Trophoblast cell (in vitro differentiated cells and primary cell): ENCODE measurements around the gene C3orf22.

Source experiments
- DNase-seq, 2 donors: peaks; one replicate each; pipeline ENCODE4 v3.0.0-alpha.2; 2016
- H2AFZ ChIP-seq: 2 replicates; pipeline ENCODE4 v1.6.1; 2013; ENCODE audit warnings: low read length, moderate library complexity, mild to moderate bottlenecking; ENCODE audit not compliant: insufficient read depth, poor library complexity
- H2AK5ac ChIP-seq: 2 replicates; pipeline ENCODE4 v1.6.1; 2013; ENCODE audit warnings: mild to moderate bottlenecking, low read length
- H2BK120ac ChIP-seq: 2 replicates; pipeline ENCODE4 v1.6.1; 2013; ENCODE audit warnings: low read length, mild to moderate bottlenecking, moderate library complexity; ENCODE audit not compliant: insufficient read depth, poor library complexity
- H2BK12ac ChIP-seq: 2 replicates; pipeline ENCODE4 v1.6.1; 2013; ENCODE audit warnings: mild to moderate bottlenecking, low read length, moderate library complexity
- H2BK5ac ChIP-seq: 2 replicates; pipeline ENCODE4 v1.6.1; 2013; ENCODE audit warnings: low read length, low read depth, moderate library complexity, mild to moderate bottlenecking; ENCODE audit not compliant: poor library complexity
- H3K14ac ChIP-seq: 2 replicates; pipeline ENCODE4 v1.6.1; 2013; ENCODE audit warnings: mild to moderate bottlenecking, low read length
- H3K18ac ChIP-seq: 2 replicates; pipeline ENCODE4 v1.6.1; 2013; ENCODE audit warnings: mild to moderate bottlenecking, low read length
- H3K23ac ChIP-seq: 2 replicates; pipeline ENCODE4 v1.6.1; 2013; ENCODE audit warnings: low read length
- H3K27ac ChIP-seq: 2 replicates; pipeline ENCODE4 v1.5.1; 2013; ENCODE audit warnings: low read depth, mild to moderate bottlenecking, inconsistent platforms, low read length, moderate library complexity
- H3K27me3 ChIP-seq: 2 replicates; pipeline ENCODE4 v1.6.1; 2013; ENCODE audit warnings: inconsistent platforms, mild to moderate bottlenecking, low read length, moderate library complexity; ENCODE audit not compliant: insufficient read depth
- H3K36me3 ChIP-seq, 2 experiments: 1 replicate in 1 of 2; 2 replicates in 1 of 2; pipeline ENCODE4 v1.6.1; 2013; ENCODE audit warnings: low read length in 2 of 2, mild to moderate bottlenecking in 2 of 2, moderate library complexity in 1 of 2; ENCODE audit not compliant: insufficient read depth in 2 of 2, control insufficient read depth in 1 of 2
- H3K4ac ChIP-seq: 2 replicates; pipeline ENCODE4 v1.6.1; 2013; ENCODE audit warnings: low read depth, mild to moderate bottlenecking, low read length, moderate library complexity
- H3K4me1 ChIP-seq, 2 experiments: 1 replicate in 1 of 2; 2 replicates in 1 of 2; pipeline ENCODE4 v1.6.1; 2013; ENCODE audit warnings: low read length in 2 of 2, mild to moderate bottlenecking in 2 of 2, moderate library complexity in 1 of 2; ENCODE audit not compliant: insufficient read depth in 2 of 2, control insufficient read depth in 1 of 2
- H3K4me2 ChIP-seq: 2 replicates; pipeline ENCODE4 v1.6.1; 2013; ENCODE audit warnings: inconsistent platforms, mild to moderate bottlenecking, low read length, moderate library complexity
- H3K4me3 ChIP-seq: 2 replicates; pipeline ENCODE4 v1.5.1; 2013; ENCODE audit warnings: mild to moderate bottlenecking, low read depth, low read length, inconsistent platforms
- H3K79me1 ChIP-seq: one replicate; pipeline ENCODE4 v1.6.1; 2013; ENCODE audit warnings: low read length
- H3K79me2 ChIP-seq: 2 replicates; pipeline ENCODE4 v1.6.1; 2013; ENCODE audit warnings: low read length, mild to moderate bottlenecking; ENCODE audit not compliant: control insufficient read depth, insufficient read depth, poor library complexity
- H3K9ac ChIP-seq: 2 replicates; pipeline ENCODE4 v1.6.1; 2013; ENCODE audit warnings: mild to moderate bottlenecking, low read length
- H3K9me3 ChIP-seq: 2 replicates; pipeline ENCODE4 v1.6.1; 2013; ENCODE audit warnings: low read depth, mild to moderate bottlenecking, control low read depth, inconsistent platforms, low read length; ENCODE audit not compliant: insufficient read depth
- H4K12ac ChIP-seq: 2 replicates; pipeline ENCODE4 v1.6.1; 2013; ENCODE audit warnings: low read depth, mild to moderate bottlenecking, low read length, moderate library complexity
- H4K8ac ChIP-seq: 2 replicates; pipeline ENCODE4 v1.6.1; 2013; ENCODE audit warnings: low read depth, mild to moderate bottlenecking, low read length, moderate library complexity
- H4K91ac ChIP-seq: one replicate; pipeline ENCODE4 v1.6.1; 2013; ENCODE audit warnings: low read depth, mild to moderate bottlenecking, low read length, moderate library complexity
- WGBS: extraction: QIAGEN DNeasy Blood & Tissue Kit; methylation state at CpG from one replicate; pipeline ENCODE4 v1.1.7; 2013; ENCODE audit warnings: missing lambda C conversion rate; ENCODE audit not compliant: insufficient read length, insufficient coverage; ENCODE audit errors: extremely low coverage; 5-methylcytosine and 5-hydroxymethylcytosine counted together

C3orf22 gene

GRCh38 chr3:126527006-126527405 is 31.7 kb downstream of the C3orf22 start:
- no peak overlapping the region for H3K23ac ChIP-seq
- H2BK5ac ChIP-seq: no peak overlapping the region
- H3K4me3 ChIP-seq: no peak overlapping the region
- H3K18ac ChIP-seq: no peak overlapping the region
- no peak overlapping the region for H3K4ac ChIP-seq
- no peaks in the 10 kb centered on the region for H3K79me2 ChIP-seq
- no peak overlapping the region for H4K8ac ChIP-seq
- H3K79me1 ChIP-seq: no peaks in the 10 kb centered on the region
- DNase-seq: no peak
- H3K9me3 ChIP-seq: no peaks in the 10 kb centered on the region
- H3K4me2 ChIP-seq: no peak overlapping the region
- no peak overlapping the region for H4K91ac ChIP-seq
- no peak overlapping the region for H3K27ac ChIP-seq
- no peak overlapping the region for H3K14ac ChIP-seq
- H4K12ac ChIP-seq: no peak overlapping the region
- no peaks in the 10 kb centered on the region for H3K36me3 ChIP-seq
- no peak overlapping the region for H2AK5ac ChIP-seq
- whole genome bisulfite sequencing: no CpG with 5 or more reads among the region's 7 CpGs
- peaks cover 12% of the 10 kb centered on the region for H3K27me3 ChIP-seq
- no peak overlapping the region for H2BK120ac ChIP-seq
- no peak overlapping the region for H2AFZ ChIP-seq
- no peak overlapping the region for H2BK12ac ChIP-seq
- H3K9ac ChIP-seq: no peak overlapping the region
- H3K4me1 ChIP-seq: peaks cover 0 to 6% of the 10 kb centered on the region in 2 experiments

- H3K4me2 ChIP-seq: no peak overlapping the region
- no peak overlapping the region for H4K12ac ChIP-seq
- WGBS: no CpG with 5 or more reads among the region's 7 CpGs
- no peak overlapping the region for H3K14ac ChIP-seq
- no peaks in the 10 kb centered on the region for H3K79me1 ChIP-seq
- no peak overlapping the region for H2AK5ac ChIP-seq
- H3K4ac ChIP-seq: no peak overlapping the region
- H4K91ac ChIP-seq: no peak overlapping the region
- H3K4me3 ChIP-seq: no peak overlapping the region
- H3K36me3 ChIP-seq: no peaks in the 10 kb centered on the region
- no peak for DNase-seq
- H3K27me3 ChIP-seq: peaks cover 12% of the 10 kb centered on the region
- no peak overlapping the region for H2BK120ac ChIP-seq
- no peak overlapping the region for H3K23ac ChIP-seq
- H3K27ac ChIP-seq: no peak overlapping the region
- peaks cover 0 to 6% of the 10 kb centered on the region in 2 experiments for H3K4me1 ChIP-seq
- H2BK5ac ChIP-seq: no peak overlapping the region
- no peak overlapping the region for H4K8ac ChIP-seq
- no peak overlapping the region for H3K9ac ChIP-seq
- no peak overlapping the region for H2AFZ ChIP-seq
- no peaks in the 10 kb centered on the region for H3K79me2 ChIP-seq
- H3K18ac ChIP-seq: no peak overlapping the region
- H3K9me3 ChIP-seq: no peaks in the 10 kb centered on the region
- no peak overlapping the region for H2BK12ac ChIP-seq
Measured at GRCh38 chr3:126526668-126527005, 32.1 kb downstream of the C3orf22 start.

GRCh38 chr3:126525853-126526667 is 32.7 kb downstream of the C3orf22 start:
- Histone ChIP-seq H3K4me2 (no peak overlapping the region), H2AFZ (no peak overlapping the region), H2BK12ac (no peak overlapping the region), H2BK120ac (no peak overlapping the region), H3K9ac (no peak overlapping the region), H3K14ac (no peak overlapping the region), H3K27me3 (peaks cover 12% of the 10 kb centered on the region), H2AK5ac (no peak overlapping the region), H3K4ac (no peak overlapping the region), H3K79me1 (no peaks in the 10 kb centered on the region), H4K12ac (no peak overlapping the region), H3K27ac (no peak overlapping the region), H4K8ac (no peak overlapping the region), H3K4me3 (no peak overlapping the region), H2BK5ac (no peak overlapping the region), H3K79me2 (no peaks in the 10 kb centered on the region), H3K4me1 (peaks cover 0 to 6% of the 10 kb centered on the region in 2 experiments), H4K91ac (no peak overlapping the region), H3K36me3 (no peaks in the 10 kb centered on the region), H3K9me3 (no peaks in the 10 kb centered on the region), H3K18ac (no peak overlapping the region), H3K23ac (no peak overlapping the region)
- DNase-seq: no peak
- no CpG with 5 or more reads among the region's 8 CpGs for WGBS

- DNase-seq: no peak
- H3K4me2 ChIP-seq: no peak overlapping the region
- no peak overlapping the region for H3K14ac ChIP-seq
- H3K9me3 ChIP-seq: no peaks in the 10 kb centered on the region
- H3K4me3 ChIP-seq: no peak overlapping the region
- H2AFZ ChIP-seq: no peak overlapping the region
- peaks cover 12% of the 10 kb centered on the region for H3K27me3 ChIP-seq
- no peak overlapping the region for H3K18ac ChIP-seq
- H3K36me3 ChIP-seq: no peaks in the 10 kb centered on the region
- H3K79me2 ChIP-seq: no peaks in the 10 kb centered on the region
- no peak overlapping the region for H4K91ac ChIP-seq
- no peak overlapping the region for H2BK120ac ChIP-seq
- peaks cover 0 to 6% of the 10 kb centered on the region in 2 experiments for H3K4me1 ChIP-seq
- H2BK5ac ChIP-seq: no peak overlapping the region
- no peak overlapping the region for H2AK5ac ChIP-seq
- no peak overlapping the region for H3K9ac ChIP-seq
- no CpG with 5 or more reads among the region's 12 CpGs for WGBS
- H2BK12ac ChIP-seq: no peak overlapping the region
- no peak overlapping the region for H3K4ac ChIP-seq
- H3K27ac ChIP-seq: no peak overlapping the region
- no peak overlapping the region for H4K8ac ChIP-seq
- H3K23ac ChIP-seq: no peak overlapping the region
- no peaks in the 10 kb centered on the region for H3K79me1 ChIP-seq
- H4K12ac ChIP-seq: no peak overlapping the region
Measured at GRCh38 chr3:126525091-126525852, 33.5 kb downstream of the C3orf22 start.
